ENCODE results near the gene KRT33A.

KRT33A gene

DNA sequence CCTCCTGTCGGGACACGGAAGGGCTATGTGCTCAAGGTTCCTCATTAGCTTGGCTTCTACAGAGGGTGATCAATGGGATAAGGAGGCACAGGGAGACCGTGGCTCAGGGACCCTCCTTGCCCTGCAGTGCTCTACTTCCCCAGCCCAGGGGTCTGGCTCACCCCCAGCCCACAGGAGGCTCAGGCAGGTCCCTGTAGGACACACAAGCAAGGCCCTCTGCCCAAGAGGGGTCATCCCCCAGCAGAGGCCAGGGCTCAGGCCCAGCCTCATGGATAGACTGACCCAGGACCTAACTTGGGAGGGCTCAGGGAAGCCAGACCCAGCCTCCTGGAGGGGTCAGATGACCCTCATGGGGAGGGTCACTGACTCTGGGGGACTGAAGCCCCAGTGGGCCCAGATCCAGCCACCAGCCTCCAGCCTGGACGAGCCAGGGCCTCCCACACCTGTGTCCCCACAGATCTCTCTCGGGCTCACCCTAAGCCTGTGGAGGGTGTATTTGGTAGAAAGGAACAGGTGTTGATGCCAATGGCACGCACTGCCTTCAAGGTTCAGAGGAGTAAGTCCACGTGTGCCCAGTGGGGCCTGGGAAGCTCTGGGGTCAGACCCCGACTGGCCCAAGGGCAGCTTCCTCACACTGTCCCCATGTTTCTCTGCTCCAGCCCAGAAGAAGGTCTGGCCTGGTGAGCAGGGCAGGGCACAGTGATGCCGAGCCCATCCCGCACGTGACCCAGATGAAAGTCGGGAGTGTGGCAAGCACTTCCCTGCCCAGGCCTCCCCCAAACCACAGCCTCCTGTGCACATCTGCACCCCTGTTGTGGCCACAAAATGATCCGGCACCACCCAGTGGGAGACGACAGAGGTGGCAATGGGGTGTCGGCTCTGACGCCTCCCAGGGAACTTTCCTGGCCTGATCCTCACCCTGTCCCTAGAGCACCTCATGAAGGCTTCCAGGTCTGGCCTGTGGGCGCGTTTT lies 24.2 kb downstream of the KRT33A start:
- no peak overlapping the region for H3K4me2 ChIP-seq (ENCODE audit: low read depth, low read length, poor library complexity, severe bottlenecking)
- H3K9ac ChIP-seq (ENCODE audit: low read length) = no peak overlapping the region
- no peaks in the 10 kb centered on the region for H3F3A ChIP-seq (ENCODE audit: insufficient read depth)
- H3K9me2 ChIP-seq (replicated peaks; ENCODE audit: insufficient read depth, low read length) = no peaks in the 10 kb centered on the region
- H3K4me3 ChIP-seq (ENCODE audit: insufficient read depth, low read length, poor library complexity, severe bottlenecking) = no peak overlapping the region
- no peaks in the 10 kb centered on the region for H3K36me3 ChIP-seq (ENCODE audit: low read length)
- no peaks in the 10 kb centered on the region for H3K27me3 ChIP-seq (ENCODE audit: low read length)
- no peak overlapping the region for H2AFZ ChIP-seq (ENCODE audit: low read depth, low read length, severe bottlenecking)
- H3K9me3 ChIP-seq (ENCODE audit: insufficient read depth, low read length) = no peaks in the 10 kb centered on the region
- H4K20me1 ChIP-seq (ENCODE audit: low read depth, low read length) = no peaks in the 10 kb centered on the region
- H3K27ac ChIP-seq (ENCODE audit: low read depth, low read length) = no peak overlapping the region
- no peak for TF ChIP-seq EZH2phosphoT487 (conservative IDR thresholded peaks at IDR 0.05; ENCODE audit: low read length)
- TF ChIP-seq CTCF (IDR thresholded peaks at IDR 0.05; ENCODE audit: insufficient read depth, low read length, poor library complexity, severe bottlenecking) = no peak
- H3K79me2 ChIP-seq (ENCODE audit: insufficient read depth, low read length) = no peaks in the 10 kb centered on the region

- no peaks in the 10 kb centered on the region for H3K79me2 ChIP-seq (ENCODE audit: insufficient read depth, low read length)
- H3F3A ChIP-seq (ENCODE audit: insufficient read depth) = no peaks in the 10 kb centered on the region
- no peaks in the 10 kb centered on the region for H3K9me2 ChIP-seq (replicated peaks; ENCODE audit: insufficient read depth, low read length)
- no peaks in the 10 kb centered on the region for H4K20me1 ChIP-seq (ENCODE audit: low read depth, low read length)
- H2AFZ ChIP-seq (ENCODE audit: low read depth, low read length, severe bottlenecking) = no peak overlapping the region
- no peaks in the 10 kb centered on the region for H3K9me3 ChIP-seq (ENCODE audit: insufficient read depth, low read length)
- no peak for TF ChIP-seq CTCF (IDR thresholded peaks at IDR 0.05; ENCODE audit: insufficient read depth, low read length, poor library complexity, severe bottlenecking)
- TF ChIP-seq EZH2phosphoT487 (conservative IDR thresholded peaks at IDR 0.05; ENCODE audit: low read length) = no peak
- no peaks in the 10 kb centered on the region for H3K27me3 ChIP-seq (ENCODE audit: low read length)
- H3K36me3 ChIP-seq (ENCODE audit: low read length) = no peaks in the 10 kb centered on the region
- H3K9ac ChIP-seq (ENCODE audit: low read length) = no peak overlapping the region
- no peak overlapping the region for H3K4me3 ChIP-seq (ENCODE audit: insufficient read depth, low read length, poor library complexity, severe bottlenecking)
- no peak overlapping the region for H3K4me2 ChIP-seq (ENCODE audit: low read depth, low read length, poor library complexity, severe bottlenecking)
- no peak overlapping the region for H3K27ac ChIP-seq (ENCODE audit: low read depth, low read length)
Observed at GRCh38 chr17:41325611-41326010, 25.0 kb downstream of the KRT33A start.

- Histone ChIP-seq H3F3A (ENCODE audit: insufficient read depth) (no peaks in the 10 kb centered on the region), H3K79me2 (ENCODE audit: insufficient read depth, low read length) (no peaks in the 10 kb centered on the region), H2AFZ (ENCODE audit: low read depth, low read length, severe bottlenecking) (no peak overlapping the region), H3K9me3 (ENCODE audit: insufficient read depth, low read length) (0 out of 2 replicates have a peak, but pooled peaks cover 1% of the 10 kb centered on the region), H3K4me2 (ENCODE audit: low read depth, low read length, poor library complexity, severe bottlenecking) (no peak overlapping the region), H3K27me3 (ENCODE audit: low read length) (no peaks in the 10 kb centered on the region), H4K20me1 (ENCODE audit: low read depth, low read length) (no peaks in the 10 kb centered on the region), H3K36me3 (ENCODE audit: low read length) (no peaks in the 10 kb centered on the region), H3K27ac (ENCODE audit: low read depth, low read length) (no peak overlapping the region), H3K9me2 (replicated peaks; ENCODE audit: insufficient read depth, low read length) (no peaks in the 10 kb centered on the region), H3K4me3 (ENCODE audit: insufficient read depth, low read length, poor library complexity, severe bottlenecking) (no peak overlapping the region), H3K9ac (ENCODE audit: low read length) (no peak overlapping the region)
- no peak for TF ChIP-seq CTCF (IDR thresholded peaks at IDR 0.05; ENCODE audit: insufficient read depth, low read length, poor library complexity, severe bottlenecking)
Observed at GRCh38 chr17:41325126-41325525, 25.5 kb downstream of the KRT33A start.
